HT-29 (cell line): ENCODE data around the gene CCDC134. TPM values are rescaled to one million over a fixed set of nuclear protein-coding genes. Genes with fewer than 3 reads are reported as not detected.

Source experiments
- total RNA-seq: library from RNA; depleted of rRNA; stranded (reverse); fragments of >200 nt; shearing (Covaris generic); gene quantifications from 2 replicates; pipeline ENCODE4 v1.2.3, GENCODE V29; 2014; rRNA removed

The CCDC134 gene
- total RNA-seq, 1 experiment from 2014 or later, result 14.6 TPM

Other genes starting within 250 kb of the CCDC134 start
- gene CSDC2, start 239.7 kb upstream of the CCDC134 start, total RNA-seq, result not detected in 2 replicates
- 19.6 and 22.5 TPM in 2 replicates for gene PMM1, start 210.8 kb upstream of the CCDC134 start, total RNA-seq
- 19.5 and 20.9 TPM in 2 replicates for gene DESI1, start 179.6 kb upstream of the CCDC134 start, total RNA-seq
- 212 and 262 TPM in 2 replicates for gene XRCC6, start 179.4 kb upstream of the CCDC134 start, total RNA-seq
- 104 and 118 TPM in 2 replicates for gene SNU13, start 111.8 kb upstream of the CCDC134 start, total RNA-seq
- gene MEI1, start 101.2 kb upstream of the CCDC134 start, total RNA-seq, result not detected in 2 replicates
- 88.5 and 104 TPM in 2 replicates for gene SREBF2, start 32.4 kb downstream of the CCDC134 start, total RNA-seq
- not detected in 2 replicates for gene SHISA8, start 114.4 kb downstream of the CCDC134 start, total RNA-seq
- gene TNFRSF13C, start 126.1 kb downstream of the CCDC134 start, total RNA-seq, result 0.08 and 0.51 TPM in 2 replicates
- 130 and 140 TPM in 2 replicates for gene CENPM, start 146.5 kb downstream of the CCDC134 start, total RNA-seq
- gene SEPTIN3, start 168.8 kb downstream of the CCDC134 start, total RNA-seq, result 0.03 TPM in 1 of 2 replicates, not detected in the other
- gene WBP2NL, start 198.1 kb downstream of the CCDC134 start, total RNA-seq, result not detected in 2 replicates